ENCODE data around the gene SIPA1L2. TPM values are rescaled to one million over a fixed set of nuclear protein-coding genes. Genes with fewer than 3 reads are reported as not detected.

Gene SIPA1L2
- total RNA-seq, 2 experiments from 2014 or later = 10.1 to 10.7 TPM

GRCh38 chr1:232650845-232651244 lies 20.9 kb upstream of the SIPA1L2 start:
- POLR2A ChIA-PET = no interaction called here
- CTCF ChIA-PET = no interaction called here

GRCh38 chr1:232650418-232650817 lies 20.5 kb upstream of the SIPA1L2 start:
- ChIA-PET POLR2A (no interaction called here), CTCF (no interaction called here)

DNA sequence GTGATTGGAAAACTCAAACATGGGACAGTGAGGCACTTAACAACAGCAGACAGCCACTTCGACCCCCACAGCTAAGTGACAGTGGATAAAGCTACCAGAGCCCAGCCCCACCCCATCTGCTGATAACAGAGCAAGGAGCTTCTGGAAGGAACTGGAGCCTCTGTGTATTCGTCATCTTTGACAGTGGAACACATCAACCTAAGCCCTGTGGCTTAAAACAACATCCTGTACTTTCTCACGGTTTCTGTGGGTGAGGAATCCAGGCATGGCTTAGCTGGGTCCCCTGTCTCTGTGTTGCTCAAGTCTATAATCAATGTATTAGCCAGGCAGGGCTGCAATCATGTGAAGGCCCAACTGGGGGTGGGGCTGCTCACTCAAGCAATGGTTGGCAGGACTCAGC lies 18.4 kb upstream of the SIPA1L2 start:
- ChIA-PET POLR2A (no interaction called here), CTCF (no interaction called here)

- ChIA-PET CTCF (no interaction called here), POLR2A (no interaction called here)
These were observed 14.3 kb upstream of the SIPA1L2 start for GRCh38 chr1:232644209-232644608.

- CTCF ChIA-PET = no interaction called here
- POLR2A ChIA-PET = no interaction called here
These were observed 13.3 kb upstream of the SIPA1L2 start for GRCh38 chr1:232643251-232643650.

- POLR2A ChIA-PET = no interaction called here
These were observed 11.6 kb upstream of the SIPA1L2 start for GRCh38 chr1:232641507-232641906.

DNA sequence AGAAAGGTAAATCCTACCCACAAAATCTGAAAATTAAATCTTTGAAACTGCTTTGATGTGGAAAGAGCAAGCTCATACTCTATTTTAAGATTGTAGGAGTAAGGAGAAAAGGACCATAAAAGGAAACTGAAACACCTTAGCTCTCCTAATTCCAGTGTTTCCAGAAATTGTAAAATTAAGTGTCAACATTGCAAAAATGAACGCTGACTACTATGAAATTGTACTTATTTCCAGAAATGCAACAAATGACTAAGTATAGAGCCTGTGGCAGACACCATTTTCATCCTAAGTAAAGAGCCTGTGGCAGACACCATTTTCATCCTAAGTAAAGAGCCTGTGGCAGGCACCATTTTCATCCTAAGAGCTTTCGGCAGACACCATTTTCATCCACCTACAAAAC lies 6.9 kb upstream of the SIPA1L2 start:
- ChIA-PET CTCF (no interaction called here), POLR2A (no interaction called here)

More at GRCh38 chr1:232641507-232641906, 11.6 kb upstream of the SIPA1L2 start:
- CTCF ChIA-PET = no interaction called here

- ChIA-PET POLR2A (no interaction called here), CTCF (no interaction called here)
These were observed 5.9 kb upstream of the SIPA1L2 start for GRCh38 chr1:232635778-232636356.

GRCh38 chr1:232635279-232635678 lies 5.3 kb upstream of the SIPA1L2 start:
- CTCF ChIA-PET = no interaction called here

GRCh38 chr1:232634096-232634495 lies 4.2 kb upstream of the SIPA1L2 start:
- POLR2A ChIA-PET = no interaction called here
- CTCF ChIA-PET = no interaction called here

More at GRCh38 chr1:232635279-232635678, 5.3 kb upstream of the SIPA1L2 start:
- POLR2A ChIA-PET = no interaction called here

DNA sequence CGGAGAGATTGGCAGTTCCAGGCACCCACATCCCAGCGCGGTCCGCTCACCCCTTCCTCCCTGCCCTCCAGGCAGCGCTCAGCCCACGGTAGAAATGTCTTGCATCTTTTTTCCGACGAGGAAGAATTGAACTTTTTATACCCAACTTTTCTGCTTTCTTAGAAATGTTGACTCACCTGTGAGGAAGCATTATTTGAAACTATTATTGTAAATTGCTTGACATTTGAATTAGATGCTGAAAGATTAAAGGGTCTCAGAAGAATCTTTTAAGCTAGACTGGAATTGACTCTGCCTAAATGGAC lies 912 bp upstream of the SIPA1L2 start:
- ChIA-PET CTCF (no interaction called here), POLR2A (no interaction called here)

DNA sequence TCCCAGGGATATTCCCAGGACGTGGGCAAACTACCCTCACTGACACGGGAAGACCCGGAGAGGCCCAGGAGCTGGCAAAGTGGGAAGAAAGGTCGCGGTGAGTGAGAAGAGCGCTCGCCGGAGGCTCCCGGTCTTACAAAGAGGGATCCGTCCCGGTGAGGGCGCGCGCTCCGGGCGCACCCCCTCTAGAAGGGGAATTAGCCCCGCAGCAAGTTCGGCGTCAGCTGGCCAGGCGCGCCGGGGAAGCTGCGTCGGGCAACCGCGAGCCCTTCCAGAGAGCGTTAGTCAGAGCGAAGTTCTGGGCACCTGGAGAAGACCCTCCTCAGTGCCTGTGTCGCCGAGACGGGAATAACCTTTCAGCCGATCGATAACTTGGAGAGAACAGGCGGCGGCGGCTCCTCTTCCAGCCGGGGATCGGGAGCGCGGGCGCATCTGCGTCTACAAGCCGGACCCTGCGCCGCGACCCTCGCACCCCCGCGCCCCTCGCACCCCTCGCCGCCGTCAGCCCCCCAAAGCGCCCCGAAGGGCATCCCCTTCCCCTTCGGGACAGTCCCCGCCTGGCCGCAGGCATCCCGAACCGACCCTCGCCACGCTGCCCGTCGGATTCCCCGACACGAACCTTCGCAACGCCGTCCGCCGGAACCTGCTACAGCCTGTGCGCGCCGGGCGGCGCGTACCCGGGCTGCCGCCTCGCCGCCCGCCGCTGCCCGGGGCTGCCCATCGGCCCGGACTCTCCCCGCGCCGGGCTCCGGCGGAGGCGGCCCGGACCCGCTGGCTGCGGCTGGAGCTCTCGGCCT lies 485 bp downstream of the SIPA1L2 start:
- CTCF ChIA-PET = interaction anchor here (0.7 to 2.0 kb wide), 2 partner anchors 50 to 248 kb away, joined by 3 to 6 read pairs; no protein-coding TSS in a partner anchor
- POLR2A ChIA-PET = no interaction called here

DNA sequence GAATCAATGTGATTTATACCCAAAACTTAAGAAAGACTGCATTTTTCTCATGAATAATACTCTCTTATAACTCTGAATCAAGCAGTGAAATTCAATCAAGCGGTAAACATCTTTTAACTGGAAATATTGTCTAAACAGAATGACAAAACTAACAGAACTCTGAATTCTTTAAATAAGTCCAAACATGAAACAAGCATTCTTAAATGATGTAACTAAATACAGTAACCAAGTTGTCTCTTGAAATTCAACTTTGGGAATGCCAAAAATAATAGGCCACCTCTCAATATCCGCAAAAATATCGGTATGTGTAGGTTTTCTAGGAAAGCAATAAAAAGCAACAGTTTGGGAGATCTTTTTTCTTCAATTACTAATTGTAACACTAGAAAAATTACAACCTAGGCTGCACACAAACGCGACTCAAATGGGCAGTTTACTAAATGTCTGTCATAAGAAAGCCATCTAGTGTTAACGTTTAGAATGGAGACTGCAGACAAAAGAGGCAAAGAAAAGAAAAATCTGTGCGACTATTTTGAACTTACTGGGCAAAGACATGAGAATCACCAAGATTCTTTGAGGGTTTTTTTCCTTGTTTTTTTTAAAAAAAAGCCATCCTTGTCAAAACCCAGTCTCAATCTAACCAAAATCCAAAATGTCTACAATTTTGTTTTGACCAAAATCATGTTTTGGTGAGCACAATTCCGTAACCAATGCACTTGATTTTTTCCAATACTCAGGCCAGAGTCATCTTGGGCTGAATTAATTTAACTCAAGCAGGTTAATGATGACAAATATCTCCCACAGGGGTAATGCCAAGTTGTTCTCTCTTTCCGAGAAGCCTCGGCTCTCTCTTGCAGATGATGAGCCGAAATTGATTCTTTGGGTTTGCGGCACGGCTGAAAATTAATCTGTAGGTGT lies 1.3 kb downstream of the SIPA1L2 start:
- CTCF ChIA-PET = interaction anchor here (1.1 to 2.0 kb wide), 3 partner anchors 49 to 759 kb away, joined by 3 to 6 read pairs (median 3); no protein-coding TSS in a partner anchor

DNA sequence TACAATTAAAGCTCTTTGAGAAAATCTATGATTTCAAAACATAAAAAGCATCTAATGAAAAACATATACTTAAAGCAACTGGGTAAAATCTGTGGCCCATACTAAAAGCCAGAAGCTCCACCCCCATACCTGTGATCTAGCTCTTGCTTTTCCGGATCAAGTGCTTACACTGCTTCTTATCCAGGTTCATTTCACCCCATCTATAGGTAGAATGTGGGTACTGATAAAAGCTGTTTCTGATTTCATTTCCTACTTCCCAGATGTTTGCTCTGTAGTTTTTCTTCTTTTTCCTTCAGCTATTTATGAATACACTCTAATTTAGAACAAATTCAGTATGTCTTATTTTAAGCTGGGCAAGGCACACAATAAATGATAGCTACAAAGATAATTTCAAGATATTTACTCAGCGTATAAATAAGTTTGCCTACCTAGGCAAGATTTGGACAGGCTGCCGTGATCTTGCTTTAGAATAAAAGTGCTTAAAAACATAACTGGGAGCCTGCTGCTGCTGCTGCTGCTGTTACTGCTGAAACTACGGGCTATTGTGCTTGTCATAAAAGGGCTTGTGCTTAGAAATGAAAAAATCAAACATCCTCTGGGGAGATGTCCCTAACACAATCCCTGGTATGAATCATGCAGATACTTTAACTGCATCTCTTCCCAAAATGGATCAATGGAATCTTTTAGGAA lies 2.1 kb downstream of the SIPA1L2 start:
- POLR2A ChIA-PET = interaction anchor here (0.6 kb wide), 1 partner anchor 20 kb away, joined by 3 read pairs; no protein-coding TSS in a partner anchor

More for the DNA sequence above, 1.3 kb downstream of the SIPA1L2 start:
- POLR2A ChIA-PET = no interaction called here

GRCh38 chr1:232627171-232627570 lies 2.8 kb downstream of the SIPA1L2 start:
- CTCF ChIA-PET = interaction anchor here (0.8 to 1.5 kb wide), 3 partner anchors 31 to 757 kb away, joined by 3 read pairs; no protein-coding TSS in a partner anchor
- POLR2A ChIA-PET = interaction anchor here (0.6 kb wide), 1 partner anchor 19 kb away, joined by 3 read pairs; no protein-coding TSS in a partner anchor

More for the DNA sequence above, 2.1 kb downstream of the SIPA1L2 start:
- CTCF ChIA-PET = interaction anchor here (0.8 to 1.5 kb wide), 3 partner anchors 31 to 758 kb away, joined by 3 read pairs; no protein-coding TSS in a partner anchor

DNA sequence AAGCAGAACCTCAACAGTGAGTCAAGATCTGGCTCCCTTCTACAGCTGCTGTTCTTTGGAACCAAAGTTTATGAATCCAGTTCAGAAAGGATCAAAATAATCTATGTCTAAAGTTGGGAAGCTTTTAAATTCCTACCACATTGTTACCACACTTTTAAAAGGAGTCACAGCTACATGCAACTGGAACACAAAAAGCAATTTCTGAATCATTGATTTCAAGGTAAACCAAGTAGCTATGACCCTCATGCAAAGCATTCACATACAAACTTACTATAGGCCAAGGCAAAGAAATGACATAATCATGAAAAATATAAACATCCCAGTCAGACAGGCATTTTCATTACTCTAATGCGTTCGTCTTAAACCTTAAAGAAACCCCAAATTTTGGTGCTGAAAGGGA lies 3.5 kb downstream of the SIPA1L2 start:
- ChIA-PET CTCF (no interaction called here), POLR2A (no interaction called here)

GRCh38 chr1:232625319-232625868 lies 4.5 kb downstream of the SIPA1L2 start:
- ChIA-PET CTCF (no interaction called here), POLR2A (no interaction called here)

GRCh38 chr1:232624546-232625281 lies 5.2 kb downstream of the SIPA1L2 start:
- POLR2A ChIA-PET = no interaction called here
- CTCF ChIA-PET = no interaction called here

GRCh38 chr1:232622981-232623380 lies 7.0 kb downstream of the SIPA1L2 start:
- POLR2A ChIA-PET = no interaction called here
- CTCF ChIA-PET = no interaction called here
